IMR-90 (cell line): ENCODE data around the gene HUNK.

ENCODE experiments used
- BHLHE40 ChIP-seq: fragments of 150-350 bp; IDR thresholded peaks from 2 replicates; pipeline ENCODE4 v1.6.1; 2016; ENCODE audit warnings: mild to moderate bottlenecking, low read depth, low read length
- CTCF ChIP-seq: conservative IDR thresholded peaks from 2 replicates; pipeline ENCODE4 v1.5.1; 2012; ENCODE audit warnings: mild to moderate bottlenecking, low read depth, low read length, improper control_type of control experiment
- MAZ ChIP-seq: IDR thresholded peaks from 2 replicates; pipeline ENCODE4 v1.6.1; 2012; ENCODE audit warnings: low read depth, mild to moderate bottlenecking, low read length, improper control_type of control experiment, moderate library complexity, borderline replicate concordance
- MXI1 ChIP-seq: IDR thresholded peaks from 2 replicates; pipeline ENCODE4 v1.6.1; 2012; ENCODE audit warnings: low read depth, mild to moderate bottlenecking, low read length, moderate library complexity, borderline replicate concordance
- POLR2A ChIP-seq: IDR thresholded peaks from 2 replicates; pipeline ENCODE4 v1.6.1; 2012; ENCODE audit warnings: mild to moderate bottlenecking, low read depth, low read length
- RAD21 ChIP-seq: IDR thresholded peaks from 2 replicates; pipeline ENCODE4 v1.6.1; 2012; ENCODE audit warnings: low read length, improper control_type of control experiment

- TF ChIP-seq CTCF, result no peak
- no peak for TF ChIP-seq POLR2A
- no peak for TF ChIP-seq RAD21
- no peak for TF ChIP-seq MAZ
- TF ChIP-seq BHLHE40, result no peak
- TF ChIP-seq MXI1, result no peak
Observed at GRCh38 chr21:31898933-31899630, 26.3 kb downstream of the HUNK start.
